Endothelial cell of umbilical vein (primary cell): Measurements from ENCODE around the gene CABP2.

Experiments used
- CTCF ChIP-seq, 2 donors: IDR thresholded peaks; 1 replicate in 1 of 2; 2 replicates in 1 of 2; pipeline ENCODE4 v1.5.1; 2011; ENCODE audit warnings: low read length in 2 of 2, mild to moderate bottlenecking in 2 of 2, moderate library complexity in 2 of 2, control low read depth in 1 of 2, inconsistent platforms in 1 of 2, low read depth in 1 of 2; ENCODE audit not compliant: insufficient read depth in 1 of 2; ENCODE audit errors: extremely low read depth in 1 of 2
- JUN ChIP-seq: IDR thresholded peaks from 2 replicates; pipeline ENCODE4 v1.6.1; 2011; ENCODE audit warnings: borderline replicate concordance, low read depth; ENCODE audit not compliant: insufficient read length, insufficient read depth
- POLR2A ChIP-seq: IDR thresholded peaks from 2 replicates; pipeline ENCODE4 v1.6.1; 2012; ENCODE audit warnings: low read depth, mild to moderate bottlenecking, control low read depth, low read length
- POLR2AphosphoS5 ChIP-seq: IDR thresholded peaks from 2 replicates; pipeline ENCODE4 v1.6.1; 2012; ENCODE audit warnings: low read depth, mild to moderate bottlenecking, control low read depth, low read length, moderate library complexity; ENCODE audit not compliant: insufficient read depth

GRCh38 chr11:67506426-67507051, 16.7 kb downstream of the CABP2 start:
- TF ChIP-seq POLR2AphosphoS5 (no peak), POLR2A (no peak), JUN (no peak), CTCF (IDR thresholded peaks at IDR 0.05; ENCODE audit: extremely low read depth in 1 of 2, insufficient read depth in 1 of 2, low read depth in 1 of 2, low read length in 2 of 2) (no peak)
